GM21528 (cell line): Measurements from ENCODE around the gene TMC7.
"Not testable (repeated sequence)": the region's sequence is repeated elsewhere in the genome, so short reads cannot be mapped to it uniquely, and the experiment has no call there.

ENCODE experiments used
- ATAC-seq: cut with Tn5 transposase; IDR thresholded peaks from one replicate; pipeline ENCODE4 v1.9.1; 2021; ENCODE audit warnings: mild to moderate bottlenecking, moderate library complexity; ENCODE audit not compliant: unreplicated experiment, low FRiP score

Gene TMC7

GRCh38 chr16:18975109-18975508 is 8.6 kb upstream of the TMC7 start:
- no peak for ATAC-seq

- ATAC-seq: no peak
Measured at GRCh38 chr16:18979936-18980335, 3.8 kb upstream of the TMC7 start.

GRCh38 chr16:18984435-18985005 is 786 bp downstream of the TMC7 start:
- no peak for ATAC-seq

GRCh38 chr16:18985256-18985655 is 1.5 kb downstream of the TMC7 start:
- ATAC-seq: not testable (repeated sequence)

GRCh38 chr16:18991731-18992130 is 8.0 kb downstream of the TMC7 start:
- ATAC-seq: not testable (repeated sequence)

- not testable (repeated sequence) for ATAC-seq
Measured at GRCh38 chr16:18993531-18993930, 9.8 kb downstream of the TMC7 start.

GRCh38 chr16:18994181-18994580 is 10.4 kb downstream of the TMC7 start:
- not testable (repeated sequence) for ATAC-seq

- ATAC-seq: not testable (repeated sequence)
Measured at GRCh38 chr16:18995406-18995805, 11.7 kb downstream of the TMC7 start.

GRCh38 chr16:18996536-18996935 is 12.8 kb downstream of the TMC7 start:
- ATAC-seq: not testable (repeated sequence)

- ATAC-seq: not testable (repeated sequence)
Measured at GRCh38 chr16:18997001-18997400, 13.3 kb downstream of the TMC7 start.

GRCh38 chr16:18999045-18999393 is 15.3 kb downstream of the TMC7 start:
- ATAC-seq: no peak

GRCh38 chr16:19001788-19002187 is 18.1 kb downstream of the TMC7 start:
- no peak for ATAC-seq

GRCh38 chr16:19003935-19004334 is 20.2 kb downstream of the TMC7 start:
- no peak for ATAC-seq

GRCh38 chr16:19005561-19006445 is 22.1 kb downstream of the TMC7 start:
- no peak for ATAC-seq

GRCh38 chr16:19006446-19007315 is 22.9 kb downstream of the TMC7 start:
- ATAC-seq: no peak

GRCh38 chr16:19008245-19009169 is 24.8 kb downstream of the TMC7 start:
- no peak for ATAC-seq

GRCh38 chr16:19011169-19011731 is 27.5 kb downstream of the TMC7 start:
- ATAC-seq: no peak

- ATAC-seq: no peak
Measured at GRCh38 chr16:19014461-19014860, 30.7 kb downstream of the TMC7 start.

- ATAC-seq: no peak
Measured at GRCh38 chr16:19017179-19017578, 33.4 kb downstream of the TMC7 start.

- no peak for ATAC-seq
Measured at GRCh38 chr16:19020689-19021088, 37.0 kb downstream of the TMC7 start.
